OCI-LY7 (cell line): ENCODE measurements around the gene TXNL1.

Source experiments
- CTCF ChIP-seq: fragments of 200-600 bp; sonication (generic); conservative IDR thresholded peaks from 2 replicates; pipeline ENCODE4 v1.5.1; 2014; ENCODE audit warnings: mild to moderate bottlenecking, antibody characterized with exemption, low read length, moderate library complexity, mixed read lengths
- EZH2phosphoT487 ChIP-seq: fragments of 200-600 bp; sonication (generic); IDR thresholded peaks from 2 replicates; pipeline ENCODE4 v1.6.1; 2018; ENCODE audit warnings: low read depth, borderline replicate concordance, mild to moderate bottlenecking, mixed run types, antibody characterized with exemption, low read length, moderate library complexity, mixed read lengths

DNA sequence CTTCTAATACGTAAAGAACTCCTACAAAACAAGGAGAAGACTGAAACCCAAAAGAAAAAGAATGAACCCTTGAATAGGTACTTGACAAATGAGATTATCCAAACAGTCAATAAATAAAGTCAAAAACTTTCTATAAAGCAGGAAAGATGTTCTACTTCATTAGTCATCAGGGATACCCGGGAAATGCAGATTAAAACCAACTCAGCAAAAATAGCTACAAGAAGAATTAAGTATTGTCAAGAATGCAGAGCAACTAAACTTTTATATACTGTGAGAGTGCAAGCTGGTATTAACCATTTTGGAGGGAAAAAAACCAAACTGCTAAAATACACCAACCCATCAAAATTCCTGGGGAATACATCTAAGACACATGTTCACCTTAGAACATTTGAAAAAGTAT lies 10.4 kb downstream of the TXNL1 start:
- TF ChIP-seq CTCF: no peak
- TF ChIP-seq EZH2phosphoT487: no peak
